SHP77 treated with DMSO at 0.1 percent for 48 hours (cell line): ENCODE results near the gene COX10.
A peak's percentile ranks its signal among the peaks of the same experiment; 100 is the strongest.
"Not testable (repeated sequence)": the region's sequence is repeated elsewhere in the genome, so short reads cannot be mapped to it uniquely, and the experiment has no call there.

Experiments
- DNase-seq: peaks from one replicate; lab custom pipeline; 2025; lab: John Stamatoyannopoulos, UW

Gene COX10

DNA sequence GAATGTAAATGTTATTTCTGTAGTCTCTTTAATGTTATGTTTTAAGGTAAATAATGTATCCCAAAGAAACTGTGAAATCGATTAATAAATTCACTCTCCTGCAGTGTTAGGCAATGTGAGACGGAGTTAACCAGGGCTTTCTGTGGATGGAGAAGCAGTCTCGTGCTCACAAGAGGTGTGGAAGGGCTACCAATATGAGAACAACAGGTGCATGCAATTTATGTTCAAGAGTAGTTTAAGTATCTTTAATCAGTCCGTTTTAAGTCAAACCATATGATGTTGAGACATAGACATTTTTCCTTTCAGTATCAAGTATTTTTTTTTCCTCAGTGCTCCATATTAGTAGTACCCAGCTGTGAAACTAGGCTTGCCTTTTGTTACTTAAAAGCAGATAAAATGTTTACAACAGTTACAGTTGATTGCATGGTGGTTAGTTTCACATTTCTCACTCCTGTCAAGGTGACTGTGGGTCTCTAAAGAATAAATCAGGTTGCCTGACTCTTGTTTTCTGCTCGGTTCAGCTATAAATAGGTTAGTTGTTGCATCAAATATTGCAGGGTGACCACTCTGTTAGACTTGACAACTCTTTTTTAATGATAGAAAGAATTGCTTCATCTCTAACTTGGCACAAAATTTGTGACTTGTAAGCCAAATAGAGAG, 54.4 kb downstream of the COX10 start:
- no peak for DNase-seq

DNA sequence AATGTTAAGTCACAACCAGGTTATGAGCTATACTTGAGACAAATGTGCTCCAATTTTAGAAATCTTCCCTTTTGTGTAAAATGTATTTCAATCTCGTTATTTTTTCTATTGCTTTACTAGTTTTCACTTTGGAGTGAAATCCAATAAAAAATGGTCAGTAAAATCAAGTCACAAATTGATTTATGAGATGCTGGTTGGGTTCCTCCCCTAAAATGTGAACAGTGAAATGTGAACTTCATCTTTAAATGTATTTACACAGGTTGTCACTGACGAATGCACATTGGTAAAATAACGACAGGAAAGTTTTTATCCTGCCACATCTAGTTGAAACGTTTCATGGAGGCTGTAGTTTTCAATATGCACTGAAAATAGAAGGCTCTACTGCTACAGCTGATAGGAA, 55.5 kb downstream of the COX10 start:
- no peak for DNase-seq

DNA sequence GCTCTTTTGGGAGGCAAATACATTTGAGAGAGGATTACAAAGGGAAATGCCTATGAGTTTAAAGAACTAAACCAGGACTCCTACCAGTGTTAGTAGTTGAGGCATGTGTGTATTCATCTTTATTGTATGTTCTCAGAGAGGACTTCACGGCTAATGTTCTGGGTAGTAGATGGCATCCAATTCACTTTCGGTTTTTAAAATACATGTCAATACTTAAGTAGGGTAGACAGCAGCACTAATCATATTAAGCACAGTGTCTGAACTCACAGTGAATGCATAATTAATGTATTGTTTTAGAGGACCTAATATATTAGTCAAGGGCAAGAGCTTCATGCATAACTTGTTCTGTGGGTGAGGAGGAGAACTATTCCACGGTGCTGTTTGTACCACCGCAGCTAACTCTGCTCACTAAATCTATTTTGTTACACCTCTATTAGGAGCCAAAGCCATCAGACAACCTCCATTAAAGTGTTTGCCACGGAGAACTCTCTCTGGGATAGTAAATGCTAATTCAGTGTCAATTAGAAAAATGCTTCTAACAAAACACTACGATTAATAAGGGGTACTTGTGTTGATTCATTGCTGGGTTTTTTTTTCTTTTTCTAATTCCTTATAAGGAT, 56.3 kb downstream of the COX10 start:
- no peak for DNase-seq

DNA sequence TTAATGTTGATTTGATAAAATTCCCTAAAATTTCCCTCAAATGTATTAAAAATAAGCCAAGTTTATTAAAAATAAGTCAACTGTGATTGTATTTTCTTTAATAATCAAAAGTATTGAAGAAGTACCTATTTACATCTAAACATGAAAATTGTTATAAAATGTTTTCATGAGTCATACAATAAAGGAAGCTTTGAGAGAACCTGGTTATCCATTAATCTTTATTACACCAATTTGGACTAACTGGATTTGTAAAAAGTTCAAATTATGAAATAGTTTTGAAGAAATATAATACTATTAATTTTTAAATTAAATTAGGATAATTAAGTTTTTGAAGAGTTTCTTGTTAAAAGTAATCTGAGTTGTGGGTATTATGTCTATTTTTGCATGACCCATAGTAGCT, 63.8 kb downstream of the COX10 start:
- DNase-seq, result no peak

DNA sequence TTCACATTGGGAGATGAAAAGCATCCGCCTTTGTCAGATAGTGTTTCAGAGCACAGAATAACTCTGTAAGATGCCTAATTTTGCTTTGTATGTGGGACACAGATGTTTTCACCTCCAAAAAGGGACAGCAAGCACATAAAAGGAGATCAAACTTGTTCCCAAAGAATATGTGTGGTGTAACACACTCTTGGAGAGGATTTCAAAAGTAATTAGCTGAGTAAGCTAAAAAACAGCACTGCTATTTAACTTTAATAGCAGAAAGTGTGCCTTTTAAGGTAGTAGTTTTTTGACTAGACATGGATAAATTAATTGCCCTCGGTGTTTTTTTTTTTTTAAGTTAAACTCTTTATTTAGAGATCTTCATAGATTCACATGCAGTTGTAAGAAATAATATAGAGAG, 65.2 kb downstream of the COX10 start:
- DNase-seq, result no peak

DNA sequence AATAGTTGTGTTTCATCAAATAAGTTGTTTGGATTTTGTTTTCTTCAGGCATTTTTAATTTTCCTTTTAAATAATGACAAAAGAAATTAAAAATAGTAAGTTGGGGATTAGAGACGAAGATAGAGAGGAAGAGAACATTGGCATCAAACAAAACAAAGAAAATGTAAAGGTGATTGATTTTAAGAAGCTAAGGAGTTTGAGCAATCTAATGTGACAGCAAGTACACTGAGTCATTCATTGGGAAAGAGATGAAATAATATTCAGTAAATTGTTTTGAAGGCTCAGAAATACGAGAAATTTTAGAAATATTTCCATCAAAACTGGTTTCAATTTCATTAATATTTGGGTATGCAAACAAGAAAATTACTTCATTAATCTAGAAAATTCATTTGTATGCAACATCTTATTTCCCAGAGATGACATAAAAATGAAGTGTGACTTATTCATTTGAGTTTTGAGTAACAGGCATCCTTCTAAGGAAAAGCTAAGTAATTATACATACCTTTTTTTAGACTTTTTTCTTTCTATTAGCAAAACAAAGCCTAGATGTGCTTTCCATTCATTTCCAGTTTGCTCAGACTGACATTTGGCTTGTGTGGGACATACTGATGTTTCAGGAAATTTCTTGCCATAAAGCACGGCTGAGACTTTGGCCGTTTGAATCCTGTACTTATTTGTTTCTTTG, 66.7 kb downstream of the COX10 start:
- no peak for DNase-seq

DNA sequence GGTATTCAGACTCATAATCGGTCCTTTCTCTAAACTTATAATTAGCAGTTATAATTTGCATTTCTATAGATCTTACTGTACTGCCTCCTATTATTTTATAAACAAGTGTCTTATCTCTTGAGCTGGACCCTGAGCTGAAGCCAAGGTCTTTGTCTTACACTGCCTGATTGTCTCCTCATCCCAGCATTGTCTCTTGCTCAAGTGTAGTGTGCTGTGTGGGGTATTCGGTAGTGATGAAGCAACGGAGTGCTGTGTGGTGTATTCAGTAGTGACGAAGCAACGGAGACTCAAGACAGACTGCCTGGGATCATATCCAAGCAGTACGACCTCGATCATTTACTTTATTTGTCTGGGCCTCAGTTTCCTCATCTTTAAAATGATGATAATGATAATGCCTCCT, 69.3 kb downstream of the COX10 start:
- DNase-seq, result no peak

DNA sequence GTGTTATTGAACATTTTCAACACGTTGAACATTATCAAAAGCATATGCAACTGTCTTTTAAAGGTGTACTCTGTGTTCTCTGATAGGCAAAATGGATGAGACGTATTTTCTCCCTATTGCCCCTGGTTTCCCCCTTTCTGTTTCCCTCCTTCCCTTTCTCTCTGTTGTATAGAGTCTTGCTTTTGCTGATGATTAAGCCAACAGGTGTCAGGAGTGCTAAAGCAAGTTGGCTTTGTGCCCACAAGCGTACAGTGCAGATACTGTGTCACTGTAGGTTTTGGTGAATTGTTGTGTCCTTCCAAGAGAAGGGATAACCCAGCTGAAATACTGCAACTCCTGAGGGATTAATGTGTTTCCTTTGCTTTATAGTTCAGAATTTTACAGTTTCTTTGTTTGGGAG, 74.4 kb downstream of the COX10 start:
- DNase-seq, result peak; percentile 58

DNA sequence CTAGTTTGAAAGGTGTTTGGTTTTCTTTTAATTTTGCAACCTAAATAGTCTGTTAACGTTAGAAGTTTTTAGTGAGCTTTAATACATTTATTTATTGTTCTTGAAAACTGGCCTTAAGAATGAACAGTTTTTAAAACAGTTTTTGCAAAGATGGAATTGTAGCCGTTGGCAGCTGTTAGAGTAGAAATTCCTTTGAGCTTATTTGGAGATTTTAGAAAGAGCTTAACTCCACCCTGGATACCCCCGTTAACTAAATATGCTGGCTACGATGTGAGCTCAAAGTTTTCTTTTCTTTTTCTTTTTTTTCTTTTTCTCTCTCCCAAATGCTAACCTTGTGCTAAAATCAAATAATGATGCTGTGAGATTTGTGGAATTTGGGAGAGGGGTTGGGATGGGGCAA, 75.2 kb downstream of the COX10 start:
- no peak for DNase-seq

DNA sequence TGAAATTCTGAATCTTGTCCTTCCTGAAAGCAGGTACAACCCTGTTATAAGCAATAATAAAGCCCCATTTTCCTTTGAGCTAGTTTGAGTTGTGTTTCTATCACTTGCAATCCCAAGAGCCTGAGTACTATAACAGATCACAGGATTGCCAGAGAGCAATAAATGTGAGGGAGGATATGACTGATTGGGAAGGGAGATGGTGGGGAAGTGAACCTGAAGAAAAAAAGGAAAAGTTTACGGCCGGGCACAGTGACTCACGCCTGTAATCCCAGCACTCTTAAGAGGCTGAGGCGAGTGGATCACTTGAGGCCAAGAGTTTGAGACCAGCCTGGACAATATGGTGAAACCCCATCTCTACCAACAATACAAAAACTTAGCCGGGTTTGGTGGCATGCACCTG, 80.4 kb downstream of the COX10 start:
- DNase-seq, result no peak

DNA sequence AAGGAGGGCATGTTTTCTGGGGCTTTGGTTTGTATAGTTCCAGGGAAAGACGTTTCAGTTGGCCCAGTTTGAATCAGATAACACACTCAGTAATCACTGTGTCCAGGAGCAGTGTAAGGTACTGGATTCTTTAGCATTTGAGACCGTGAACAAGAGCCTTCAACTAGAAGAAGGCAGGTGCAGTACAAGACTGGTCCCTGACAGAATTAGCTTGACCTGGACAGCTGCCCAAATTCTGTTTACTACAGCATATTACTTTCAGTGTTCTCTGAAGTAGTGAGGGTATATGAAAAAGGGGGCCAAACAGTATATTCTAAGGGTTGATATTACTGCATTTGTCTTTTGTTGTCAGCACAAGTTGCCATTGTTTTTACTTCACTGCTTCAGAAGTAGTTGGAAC, 81.3 kb downstream of the COX10 start:
- DNase-seq, result peak; percentile 17

DNA sequence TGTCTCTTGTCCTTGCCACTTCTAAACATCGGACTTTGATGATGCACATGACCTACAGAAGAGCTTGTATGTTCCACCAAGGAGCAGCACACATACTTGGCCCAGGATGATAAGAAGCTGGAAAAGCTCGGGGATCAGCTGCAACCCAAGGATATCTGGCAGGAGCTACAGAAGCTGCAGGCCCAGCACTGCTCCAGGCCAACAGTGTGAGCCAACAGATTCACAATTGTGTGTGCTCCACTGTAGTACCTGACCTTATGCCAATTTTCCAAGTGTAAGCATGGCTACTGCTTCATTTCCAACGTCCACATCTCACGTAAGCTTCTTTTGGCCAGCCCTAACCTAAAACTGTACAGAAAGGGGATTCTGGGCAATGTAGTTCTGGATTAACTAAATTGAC, 83.4 kb downstream of the COX10 start:
- no peak for DNase-seq

DNA sequence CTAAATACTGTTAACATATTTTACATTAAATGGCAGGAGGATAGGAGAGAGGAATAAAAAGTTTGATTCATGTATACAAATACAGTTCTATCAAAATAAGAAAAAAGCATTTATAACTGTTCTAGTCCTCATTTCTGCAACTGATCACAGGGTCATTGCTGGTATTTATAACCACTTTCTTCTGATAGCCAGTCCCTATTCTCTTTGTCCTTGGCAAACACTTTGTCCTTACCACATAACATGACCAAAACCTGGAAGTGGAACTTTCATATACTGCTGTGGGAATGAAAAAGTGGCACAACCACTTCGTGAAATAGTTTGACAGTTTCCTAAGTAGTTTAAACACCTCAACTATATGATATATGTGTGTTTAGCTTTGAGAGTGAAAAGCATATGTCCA, 84.1 kb downstream of the COX10 start:
- DNase-seq, result no peak

DNA sequence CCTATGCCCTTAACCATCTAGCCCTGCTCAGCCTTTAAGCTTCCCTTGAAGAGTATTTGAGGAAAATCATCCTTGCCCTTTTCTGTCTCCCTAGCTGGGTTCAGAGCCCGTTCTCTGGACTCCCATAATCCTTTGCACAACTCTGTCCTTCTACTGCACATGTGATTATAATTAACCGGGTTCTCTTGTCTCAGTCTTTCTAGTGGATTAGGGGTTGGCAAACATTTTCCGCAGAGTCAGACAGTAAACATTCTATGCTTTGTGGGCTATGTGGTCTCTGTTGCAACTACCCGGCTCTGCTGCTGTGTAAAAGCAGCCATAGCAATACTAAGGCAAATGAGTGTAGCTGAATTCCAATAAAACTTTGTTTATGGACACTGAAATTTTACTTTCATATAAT, 87.4 kb downstream of the COX10 start:
- no peak for DNase-seq

DNA sequence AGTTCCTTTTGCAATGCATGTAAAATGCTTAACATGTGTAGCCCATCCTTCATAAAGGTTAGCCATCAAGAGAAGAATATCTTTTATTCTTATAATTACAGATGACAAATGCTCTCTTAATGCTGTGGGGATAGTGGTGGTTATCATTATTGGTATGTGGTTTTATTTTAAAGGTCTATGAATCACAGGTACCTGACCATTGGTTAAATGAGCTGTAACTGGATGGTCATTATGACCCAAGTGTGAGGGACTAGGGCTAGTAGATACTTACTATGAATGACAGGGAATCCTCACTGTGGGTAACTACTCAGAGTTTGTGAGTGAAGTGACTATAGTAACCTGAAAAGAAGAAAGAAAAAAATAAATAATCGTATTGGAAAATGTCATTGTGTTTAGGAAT, 88.5 kb downstream of the COX10 start:
- DNase-seq, result no peak

DNA sequence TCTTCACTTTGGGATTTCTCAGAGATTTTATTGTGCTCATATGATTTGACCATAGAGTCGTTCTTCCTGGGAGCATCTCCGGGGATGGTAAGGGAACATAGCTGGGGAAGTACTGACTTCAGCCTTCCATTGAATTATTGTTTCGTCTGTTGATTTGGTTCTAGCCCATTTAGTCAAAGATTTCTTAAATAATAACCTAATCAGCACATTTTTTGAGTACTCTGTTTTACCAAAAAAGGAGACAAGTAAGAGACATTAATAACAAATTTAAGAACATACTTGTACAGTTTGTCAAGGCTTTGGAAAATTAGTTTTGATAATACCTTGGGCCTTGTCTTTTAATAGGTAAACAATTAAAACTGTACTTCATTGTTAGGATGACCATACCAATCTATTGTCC, 89.4 kb downstream of the COX10 start:
- DNase-seq, result no peak

DNA sequence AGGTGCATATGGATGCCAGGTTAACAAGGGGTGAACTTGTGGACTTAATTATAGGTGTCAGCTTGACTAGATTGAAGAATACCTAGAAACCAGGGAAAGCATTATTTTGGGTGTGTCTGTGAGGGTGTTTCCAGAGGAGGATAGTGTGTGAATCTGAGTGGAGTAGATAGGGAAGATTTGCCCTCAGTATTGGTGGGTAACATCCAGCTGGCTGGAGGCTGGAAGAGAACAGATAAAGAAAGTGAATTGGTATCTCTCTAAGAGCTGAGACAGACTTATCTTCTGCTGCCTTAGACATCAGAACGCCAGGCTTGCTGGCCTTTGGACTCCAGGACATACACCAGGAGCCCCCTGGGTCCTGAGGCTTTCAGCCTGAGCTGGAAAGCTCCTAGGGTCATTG, 92.1 kb downstream of the COX10 start:
- no peak for DNase-seq

DNA sequence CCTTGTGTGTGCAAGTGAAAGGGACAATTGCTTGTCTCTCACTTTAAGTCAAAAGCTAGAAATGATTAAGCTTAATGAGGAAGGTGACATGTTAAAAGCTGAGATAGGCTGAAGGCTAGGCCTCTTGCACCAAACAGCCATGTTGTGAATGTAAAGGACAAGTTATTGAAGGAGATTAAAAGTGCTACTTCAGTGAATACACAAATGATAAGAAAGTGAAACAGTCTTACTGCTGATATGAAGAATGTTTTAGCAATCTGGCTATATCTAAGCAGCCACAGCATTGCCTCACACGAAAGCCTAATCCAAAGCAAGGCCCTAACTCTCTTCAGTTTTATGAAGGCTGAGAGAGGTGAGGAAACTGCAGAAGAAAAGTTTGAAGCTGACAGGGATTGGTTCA, 96.3 kb downstream of the COX10 start:
- DNase-seq, result no peak

DNA sequence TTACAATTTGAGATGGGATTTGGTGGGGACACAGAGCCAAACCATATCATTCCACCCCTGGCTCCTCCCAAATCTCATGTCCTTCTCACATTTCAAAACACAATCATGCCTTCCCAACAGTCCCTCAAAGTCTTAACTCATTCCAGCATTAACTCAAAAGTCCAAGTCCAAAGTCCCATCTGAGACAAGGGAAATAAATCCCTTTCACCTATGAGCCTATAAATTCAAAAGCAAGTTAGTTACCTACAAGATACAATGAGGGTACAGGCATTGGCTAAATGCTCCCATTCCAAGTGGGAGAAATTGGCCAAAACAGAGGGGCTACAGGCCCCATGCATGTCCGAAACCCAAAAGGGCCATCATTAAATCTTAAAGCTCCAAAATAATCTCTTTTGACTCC, 98.5 kb downstream of the COX10 start:
- not testable (repeated sequence) for DNase-seq

DNA sequence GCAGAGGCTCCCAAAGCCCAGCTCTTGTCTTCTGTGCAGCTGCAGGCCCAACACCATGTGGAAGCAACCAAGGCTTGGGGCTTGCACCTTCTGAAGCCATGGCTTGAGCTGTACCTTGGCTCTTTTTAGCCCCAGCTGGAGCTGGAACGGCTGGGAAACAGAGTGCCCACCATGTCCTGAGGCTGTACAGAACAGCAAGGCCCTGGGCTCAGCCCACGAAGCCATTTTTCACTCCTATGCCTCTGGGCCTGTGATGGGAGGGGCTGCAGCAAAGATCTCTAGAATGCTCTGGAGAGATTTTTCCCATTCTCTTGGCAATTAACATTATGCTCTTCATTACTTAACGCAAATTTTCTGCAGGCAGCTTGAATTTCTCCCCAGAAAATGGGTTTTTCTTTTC, 99.3 kb downstream of the COX10 start:
- DNase-seq, result no peak

DNA sequence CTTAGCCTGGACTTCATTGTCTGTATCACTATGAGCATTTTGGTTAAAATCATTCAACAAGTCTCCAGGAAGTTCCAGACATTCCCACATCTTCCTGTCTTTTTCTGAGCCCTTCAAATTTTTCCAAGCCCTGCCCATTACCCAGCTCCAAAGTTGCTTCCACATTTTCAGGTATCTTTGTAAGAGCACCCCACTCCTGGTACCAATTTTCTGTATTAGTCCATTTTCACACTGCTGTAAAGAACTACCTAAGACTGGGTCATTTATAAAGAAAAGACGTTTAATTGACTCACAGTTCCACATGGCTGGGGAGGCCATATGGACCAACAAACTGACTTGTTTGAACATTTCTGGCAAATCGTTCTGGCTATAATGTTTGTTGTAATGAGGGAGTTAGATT, 100.0 kb downstream of the COX10 start:
- no peak for DNase-seq

DNA sequence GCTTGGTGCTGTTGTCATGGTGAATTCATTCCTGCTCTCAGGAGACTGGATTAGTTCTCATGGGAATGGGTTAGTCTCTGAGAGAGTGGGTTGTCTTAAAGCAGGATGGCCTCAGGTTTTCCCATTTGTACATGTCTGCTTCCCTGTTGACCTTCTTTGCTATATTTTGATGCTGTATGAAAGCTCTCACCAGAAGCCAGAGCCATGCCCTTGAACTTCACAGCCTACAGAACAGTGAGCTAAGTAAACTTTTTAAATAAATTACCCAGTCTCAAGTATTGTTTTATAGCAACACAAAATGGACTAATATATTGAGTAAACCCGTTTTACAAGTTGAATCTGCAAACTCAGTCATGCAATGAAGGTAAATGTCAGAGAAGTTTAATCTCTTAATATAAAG, 100.6 kb downstream of the COX10 start:
- DNase-seq, result no peak

DNA sequence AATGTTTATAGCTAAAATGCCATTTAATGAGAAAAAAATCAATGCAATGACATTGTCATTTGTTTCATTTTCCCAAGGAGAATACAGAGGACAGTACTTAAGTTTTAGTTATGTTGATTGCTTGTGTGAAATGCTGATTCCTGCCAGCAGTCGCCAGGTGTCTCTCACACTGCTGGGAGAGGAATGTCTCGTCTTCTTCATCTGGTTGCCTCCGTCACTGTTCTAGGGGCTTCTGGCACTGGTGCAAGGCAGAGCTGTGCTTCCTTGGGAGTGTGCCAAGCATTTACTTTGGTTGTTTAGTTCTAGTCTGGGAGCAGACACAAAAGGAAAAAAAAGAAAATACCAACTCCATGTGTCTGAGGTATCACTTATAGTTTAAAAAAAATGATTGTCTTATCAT, 107.7 kb downstream of the COX10 start:
- not testable (repeated sequence) for DNase-seq

DNA sequence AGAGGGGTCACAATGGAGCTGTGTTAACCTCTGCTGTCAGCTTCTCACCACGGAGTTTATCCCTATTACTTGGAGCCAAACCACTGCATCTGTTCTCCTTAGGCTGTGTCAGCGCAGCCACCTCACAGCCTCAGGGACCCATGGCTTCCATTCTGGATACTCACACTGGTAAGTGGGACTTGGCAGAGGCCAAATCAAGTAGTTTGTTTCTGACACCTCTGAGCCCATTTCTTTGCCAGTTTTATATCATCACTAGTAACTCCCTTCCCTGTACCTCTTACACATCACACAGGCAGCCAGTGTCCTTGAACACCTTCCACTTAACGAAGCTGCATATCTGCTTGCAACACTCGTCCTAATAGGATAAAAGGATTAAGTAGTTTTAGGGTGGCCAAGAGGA, 108.5 kb downstream of the COX10 start:
- DNase-seq, result not testable (repeated sequence)
